Stimulated activated CD4-positive, alpha-beta T cell treated with anti-CD3 and anti-CD28 coated beads, Interleukin-1b, Interleukin-23, amount 100 ng/mL, for 48 hours (primary cell): ENCODE results near the gene PIGA.
A peak's percentile ranks its signal among the peaks of the same experiment; 100 is the strongest.
"Not testable (repeated sequence)": the region's sequence is repeated elsewhere in the genome, so short reads cannot be mapped to it uniquely, and the experiment has no call there.

Experiments used
- DNase-seq: peaks from one replicate; pipeline ENCODE4 v3.0.0-alpha.2; 2020

PIGA gene

DNA sequence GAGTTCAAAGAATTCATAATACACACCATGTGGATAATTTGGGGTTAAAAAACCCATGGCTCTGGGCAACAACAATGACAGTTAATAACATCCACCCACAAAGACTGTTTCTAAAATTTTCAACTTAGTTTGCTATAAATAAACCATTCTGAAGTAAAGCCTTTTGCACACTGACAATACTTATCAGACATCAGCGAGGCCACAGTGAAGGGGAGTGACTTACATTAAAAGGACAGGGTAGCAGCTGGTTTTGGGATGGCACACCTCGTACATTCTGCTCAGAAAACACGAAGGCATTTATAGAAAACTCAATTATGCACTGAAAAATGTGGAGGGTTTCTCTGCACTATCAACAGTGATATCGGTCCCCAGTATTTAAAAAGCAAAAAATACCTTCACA is 15.0 kb downstream of the PIGA start:
- DNase-seq: no peak

- DNase-seq: no peak
Measured at GRCh38 chrX:15319075-15319474, 16.2 kb downstream of the PIGA start.

- DNase-seq: no peak
Measured at GRCh38 chrX:15315509-15315908, 19.8 kb downstream of the PIGA start, which contains the start of gene ASB11. TSS of gene ASB11 (minus strand) at chrX:15315640. CDS start at chrX:15315605, 35 bp downstream.

DNA sequence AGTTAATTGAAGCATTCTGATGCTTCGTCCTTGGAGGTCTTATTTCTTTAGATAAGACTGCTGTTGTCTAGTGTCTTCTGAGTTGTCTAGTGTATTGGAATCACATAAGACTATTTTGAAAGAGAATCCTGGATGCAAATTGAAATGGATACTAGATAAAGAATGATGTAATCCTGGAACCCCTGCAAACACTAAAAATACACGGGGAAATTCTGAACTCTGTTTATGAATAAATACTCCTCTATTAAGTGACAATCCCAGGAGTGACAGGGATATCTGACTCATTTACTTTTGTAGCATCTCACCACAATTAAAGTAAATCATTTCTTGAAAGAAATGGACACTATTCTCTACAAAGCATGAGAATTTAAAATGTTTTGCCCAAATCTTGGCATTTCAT is 20.9 kb downstream of the PIGA start:
- no peak for DNase-seq

- no peak for DNase-seq
Measured at GRCh38 chrX:15311119-15311518, 24.2 kb downstream of the PIGA start.

DNA sequence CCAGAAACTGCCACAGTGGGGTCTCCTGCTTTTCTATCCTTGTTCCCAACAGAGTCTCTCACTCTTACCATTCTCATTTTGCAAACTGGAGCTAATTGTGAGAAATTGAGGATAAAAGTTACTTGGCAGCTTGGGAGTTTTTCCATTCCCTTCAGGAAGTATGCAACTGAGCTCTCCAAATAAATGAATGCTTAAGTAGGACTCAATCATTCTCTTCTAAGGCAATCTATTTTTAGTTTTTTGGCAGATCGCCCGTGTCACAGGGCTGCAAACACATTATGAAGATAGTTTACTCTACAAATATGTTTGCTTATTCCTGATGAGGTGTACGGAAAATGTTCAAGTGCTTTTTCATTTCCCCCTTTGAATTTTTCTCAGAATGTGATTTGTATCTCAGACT is 25.2 kb downstream of the PIGA start:
- no peak for DNase-seq

DNA sequence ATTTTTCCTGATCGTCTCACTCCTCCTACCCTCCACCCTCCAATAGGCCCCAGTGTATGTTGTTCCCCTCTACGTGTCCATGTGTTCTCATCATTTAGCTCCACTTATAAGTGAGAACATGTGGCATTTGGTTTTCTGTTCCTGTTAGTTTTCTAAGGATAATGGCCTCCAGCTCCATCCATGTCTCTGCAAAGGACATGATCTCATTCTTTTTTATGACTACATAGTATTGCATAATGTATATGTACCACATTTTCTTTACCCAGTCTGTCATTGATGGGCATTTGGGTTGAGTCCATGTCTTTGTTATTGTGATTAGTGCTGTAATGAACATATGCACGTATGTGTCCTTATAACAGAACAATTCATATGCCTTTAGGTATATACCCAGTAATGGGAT is 29.4 kb downstream of the PIGA start:
- DNase-seq: not testable (repeated sequence)

DNA sequence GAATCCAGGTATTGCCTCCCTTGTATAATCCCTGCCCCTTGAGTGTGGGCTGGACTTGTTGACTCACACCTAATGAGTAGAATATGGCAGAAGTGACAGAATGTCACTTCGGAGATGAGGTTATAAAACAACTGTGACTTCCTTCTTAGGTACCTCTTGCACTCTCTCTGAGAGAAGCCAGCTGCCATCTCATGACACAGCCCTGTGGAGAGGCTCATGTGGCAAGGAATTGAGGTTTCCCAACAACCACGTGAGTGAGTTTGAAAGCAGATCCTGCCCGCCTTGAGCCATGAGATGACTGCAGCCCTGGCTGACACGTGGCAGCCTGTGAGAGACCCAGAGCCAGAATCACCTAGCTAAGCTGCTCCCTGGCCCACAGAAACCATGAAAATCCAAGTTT is 33.4 kb downstream of the PIGA start:
- DNase-seq: peak; percentile 41

DNA sequence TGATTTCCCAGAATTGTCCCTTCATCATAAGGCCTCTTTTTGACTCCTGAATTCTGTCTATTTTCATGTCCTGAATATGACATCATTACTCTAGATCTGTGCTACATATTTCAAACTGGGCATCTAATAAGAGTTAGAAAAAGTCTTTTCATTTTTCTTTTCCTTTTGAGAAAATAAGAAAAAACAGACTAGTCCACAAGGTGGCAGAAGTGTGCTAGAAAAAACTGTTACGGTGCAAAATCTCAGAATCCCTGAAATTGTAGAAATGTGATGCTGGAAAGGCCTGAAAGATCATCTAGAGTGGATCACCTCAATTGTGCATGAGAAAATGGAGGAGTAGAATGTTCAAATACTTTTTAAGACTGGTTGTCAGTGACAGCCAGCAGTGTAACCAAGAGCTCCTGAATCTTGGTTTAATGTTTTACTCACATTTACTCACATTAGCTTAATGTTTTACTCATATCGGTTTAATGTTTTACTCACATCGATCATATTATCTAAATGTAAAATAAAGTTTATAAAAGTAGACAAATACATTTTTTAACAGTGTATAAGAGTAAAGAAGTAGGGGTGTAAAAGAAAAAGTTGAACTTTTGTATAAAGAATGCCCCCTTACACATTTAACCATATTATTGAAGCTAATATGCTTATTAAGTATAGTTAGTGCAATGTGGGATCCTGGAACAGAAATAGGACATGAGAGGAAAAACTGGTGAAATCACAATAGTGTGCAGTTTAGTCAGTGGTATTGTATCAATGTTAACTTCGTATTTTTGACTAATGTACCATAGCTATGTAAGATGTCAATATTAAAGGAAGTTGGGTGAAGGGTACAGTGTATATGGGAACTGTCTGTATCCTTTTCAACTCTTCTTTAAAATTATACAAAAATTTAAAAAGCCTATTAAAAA is 35.1 kb downstream of the PIGA start:
- no peak for DNase-seq

DNA sequence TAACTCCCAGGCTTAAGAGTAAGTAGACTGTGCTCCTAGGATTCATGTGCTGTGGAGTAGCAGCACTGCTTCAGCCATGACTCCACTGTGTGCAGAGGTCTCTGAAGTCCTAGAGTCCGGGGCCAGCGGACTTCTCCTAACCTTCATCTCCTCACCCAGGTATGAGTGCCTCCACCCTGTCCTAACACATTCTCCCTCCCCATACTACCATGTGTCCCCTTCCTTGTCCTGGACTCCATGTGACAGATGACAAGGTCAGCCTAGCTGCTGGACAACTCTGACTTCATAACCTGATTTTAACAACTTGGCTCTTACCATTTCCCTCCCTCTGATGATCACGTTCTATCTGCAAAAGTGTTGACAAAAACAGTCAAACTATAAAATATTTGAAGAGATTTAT is 36.5 kb downstream of the PIGA start:
- no peak for DNase-seq

DNA sequence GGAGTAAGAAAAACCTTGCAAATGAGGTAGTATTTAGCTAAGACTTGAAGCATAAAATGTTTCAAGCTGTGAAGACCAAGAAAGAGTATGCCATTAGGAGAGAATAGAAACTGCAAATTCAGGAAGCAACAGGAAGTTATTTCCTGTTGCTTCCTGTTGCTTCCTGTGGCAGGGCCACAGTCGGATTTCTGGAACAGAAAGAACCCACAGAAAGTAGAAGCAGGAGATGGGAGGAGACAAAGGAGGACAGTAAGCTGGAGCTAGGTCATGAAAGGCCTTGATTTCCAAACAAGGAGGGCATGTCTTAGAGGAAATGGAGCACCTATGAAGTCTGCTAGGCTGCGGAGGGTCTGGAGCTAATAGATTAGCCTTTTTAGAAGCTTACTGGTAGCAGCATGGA is 37.1 kb downstream of the PIGA start:
- no peak for DNase-seq

DNA sequence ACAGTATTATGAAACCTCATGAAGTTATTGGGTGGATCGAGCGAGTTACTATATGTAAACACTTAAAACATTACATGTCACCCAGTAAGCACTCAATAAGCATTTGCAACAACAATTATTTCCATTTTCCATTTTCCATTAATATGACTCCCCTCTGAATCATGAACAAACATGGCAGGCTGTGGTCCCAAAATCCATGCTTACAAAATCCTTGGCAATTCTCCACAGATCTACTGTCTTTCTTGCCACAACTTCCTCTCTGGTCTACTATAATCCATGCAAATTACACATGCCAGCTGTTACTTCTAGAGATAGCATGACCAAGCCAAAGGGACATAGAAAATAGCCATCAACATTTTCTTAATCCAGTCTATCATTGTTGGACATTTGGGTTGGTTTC is 41.9 kb downstream of the PIGA start:
- no peak for DNase-seq

- no peak for DNase-seq
Measured at GRCh38 chrX:15292861-15293260, 42.5 kb downstream of the PIGA start.

GRCh38 chrX:15277604-15278003 is 57.7 kb downstream of the PIGA start:
- DNase-seq: no peak

GRCh38 chrX:15274946-15275345 is 60.4 kb downstream of the PIGA start:
- no peak for DNase-seq

- not testable (repeated sequence) for DNase-seq
Measured at GRCh38 chrX:15273275-15273674, 62.0 kb downstream of the PIGA start.

- no peak for DNase-seq
Measured at GRCh38 chrX:15271757-15272156, 63.6 kb downstream of the PIGA start.

- peak; percentile 2 for DNase-seq
Measured at GRCh38 chrX:15269618-15270521, 65.5 kb downstream of the PIGA start, which contains the start of gene ASB9. TSS of gene ASB9 (minus strand) at chrX:15270083. CDS start at chrX:15269874, 209 bp downstream.
